GM19240 (cell line): ENCODE data around the gene NLRC5.
"Not testable (repeated sequence)": the region's sequence is repeated elsewhere in the genome, so short reads cannot be mapped to it uniquely, and the experiment has no call there.

ENCODE experiments used
- DNase-seq: peaks from one replicate; pipeline ENCODE4 v3.0.0; 2011; ENCODE audit warnings: low spot score; ENCODE audit not compliant: insufficient read length

Gene NLRC5

DNA sequence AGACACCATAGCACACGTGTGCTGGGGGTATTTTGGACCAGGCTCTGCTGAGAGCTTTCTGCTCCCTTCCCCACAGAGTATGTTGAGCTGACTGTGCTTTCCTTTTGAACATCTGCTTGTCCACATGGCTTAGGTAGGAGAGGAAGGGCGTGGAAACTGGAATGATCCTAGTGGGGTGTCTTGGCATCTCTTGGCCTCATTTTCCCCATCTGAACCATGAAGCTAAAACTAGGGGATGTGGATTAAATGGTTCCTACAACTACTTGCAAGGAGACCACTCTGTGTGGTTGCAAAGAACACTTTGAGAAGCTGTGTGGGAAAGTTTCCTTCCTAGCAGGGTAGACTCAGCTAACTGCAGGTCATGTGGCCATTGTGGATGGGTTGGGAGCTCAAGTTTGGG, 6.7 kb upstream of the NLRC5 start:
- no peak for DNase-seq

DNA sequence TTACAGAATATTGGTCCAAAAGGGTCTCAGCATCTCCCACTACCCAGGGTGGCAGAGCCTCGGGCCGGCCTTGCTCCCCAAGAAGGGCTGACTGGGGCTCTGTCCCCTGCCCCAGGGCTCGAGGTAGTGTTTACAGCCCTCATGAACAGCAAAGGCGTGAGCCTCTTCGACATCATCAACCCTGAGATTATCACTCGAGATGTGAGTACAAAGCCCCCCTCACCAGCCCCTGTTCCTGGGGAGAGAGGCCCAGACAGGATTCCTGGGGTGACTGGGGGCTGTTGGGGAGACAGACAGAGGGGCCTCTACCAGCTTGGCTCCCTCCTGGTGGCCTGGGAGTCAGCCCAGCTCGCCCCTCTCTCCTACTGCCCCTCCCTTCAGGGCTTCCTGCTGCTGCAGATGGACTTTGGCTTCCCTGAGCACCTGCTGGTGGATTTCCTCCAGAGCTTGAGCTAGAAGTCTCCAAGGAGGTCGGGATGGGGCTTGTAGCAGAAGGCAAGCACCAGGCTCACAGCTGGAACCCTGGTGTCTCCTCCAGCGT, 6.1 kb upstream of the NLRC5 start:
- DNase-seq = no peak

DNA sequence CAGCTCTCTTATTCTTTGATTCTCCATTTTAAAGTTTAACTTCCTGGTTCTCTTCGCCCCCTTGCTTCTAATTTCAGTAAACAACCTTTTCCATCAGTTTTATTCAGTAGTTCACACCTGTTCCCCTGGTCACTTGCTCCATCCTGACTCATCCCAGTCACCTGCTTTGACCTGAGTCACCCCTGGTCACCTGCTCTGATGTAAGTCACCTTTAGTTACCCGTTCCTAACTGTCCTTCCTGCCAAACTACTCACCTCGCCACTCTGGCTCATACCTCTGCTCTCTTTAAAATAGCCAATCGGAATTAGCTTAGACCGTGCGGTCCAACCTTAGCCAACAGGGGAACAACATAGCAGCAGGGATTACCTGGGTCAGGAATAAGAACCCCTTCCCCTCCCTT, 4.7 kb upstream of the NLRC5 start:
- DNase-seq = no peak

DNA sequence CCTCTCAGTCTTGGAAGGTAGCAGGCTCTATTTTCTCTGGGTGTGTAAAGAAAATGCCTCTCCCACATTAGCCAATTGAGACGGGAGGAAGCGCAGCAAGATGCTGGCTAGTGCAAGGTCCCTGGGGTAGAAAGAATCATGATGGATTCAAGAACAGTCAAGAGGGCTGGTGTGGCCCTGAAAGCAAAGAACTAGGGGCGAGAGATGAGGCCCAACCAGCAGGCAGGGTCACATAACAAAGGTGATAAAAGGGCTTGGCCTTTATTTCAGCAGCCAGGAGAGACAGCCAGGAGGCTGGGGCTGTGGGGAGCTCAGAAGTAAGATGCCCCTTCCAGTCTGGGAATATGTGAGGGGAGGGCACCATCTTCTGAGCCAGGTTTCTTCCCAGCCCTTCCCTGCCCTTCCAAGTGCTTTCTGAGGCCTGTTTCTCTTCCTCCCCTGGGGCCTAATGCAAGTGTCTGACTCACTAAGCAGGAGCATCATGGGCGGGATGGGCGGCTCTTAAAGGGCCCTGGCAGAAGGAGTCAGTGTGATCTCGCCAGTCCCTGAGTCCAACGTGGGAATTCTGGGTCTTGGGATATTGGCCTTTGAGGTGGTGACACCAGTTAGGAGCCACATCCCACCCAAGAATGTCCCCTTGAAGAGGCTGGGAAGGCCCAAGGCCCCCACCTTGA, 3.9 kb upstream of the NLRC5 start:
- DNase-seq = no peak

DNA sequence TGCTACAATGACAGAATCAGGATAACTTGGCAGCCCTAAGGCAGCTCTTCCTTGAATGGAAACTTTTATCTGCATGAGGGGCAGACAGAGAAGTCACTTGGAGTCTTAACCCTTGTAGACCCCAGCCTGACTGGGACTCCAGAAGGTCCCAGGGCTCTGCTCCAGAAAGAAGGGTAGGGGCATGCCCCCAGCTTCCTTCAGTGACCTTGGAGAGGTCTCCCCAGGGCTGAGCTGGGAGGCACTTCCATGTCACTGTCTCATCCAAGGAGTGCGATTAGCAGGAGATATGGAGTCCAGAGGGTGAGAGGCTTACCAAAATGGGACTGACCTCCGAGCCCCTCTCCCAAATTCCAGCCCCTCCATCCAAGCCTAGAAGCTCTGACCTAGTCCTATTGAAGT, 3.4 kb upstream of the NLRC5 start:
- DNase-seq = no peak

DNA sequence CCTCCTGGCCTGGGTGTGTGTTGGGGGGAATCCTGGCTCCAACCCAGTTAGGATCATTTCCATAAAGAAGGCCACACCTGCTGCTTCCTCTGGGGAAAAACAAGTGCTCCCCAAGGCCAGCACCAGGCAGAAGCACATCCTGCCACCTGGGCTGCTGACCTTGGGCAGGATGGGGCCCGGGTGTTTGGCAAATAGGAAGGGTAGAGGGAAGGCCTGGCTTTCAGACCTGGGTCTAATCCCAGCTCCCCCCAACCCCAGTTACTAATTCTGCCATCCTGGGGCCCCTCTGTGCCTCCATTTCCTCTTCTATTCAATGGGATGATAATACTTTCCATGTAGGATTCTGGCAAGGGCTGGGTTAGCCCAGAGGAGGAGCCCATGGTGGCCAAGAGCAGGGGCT, 3.0 kb upstream of the NLRC5 start:
- no peak for DNase-seq

DNA sequence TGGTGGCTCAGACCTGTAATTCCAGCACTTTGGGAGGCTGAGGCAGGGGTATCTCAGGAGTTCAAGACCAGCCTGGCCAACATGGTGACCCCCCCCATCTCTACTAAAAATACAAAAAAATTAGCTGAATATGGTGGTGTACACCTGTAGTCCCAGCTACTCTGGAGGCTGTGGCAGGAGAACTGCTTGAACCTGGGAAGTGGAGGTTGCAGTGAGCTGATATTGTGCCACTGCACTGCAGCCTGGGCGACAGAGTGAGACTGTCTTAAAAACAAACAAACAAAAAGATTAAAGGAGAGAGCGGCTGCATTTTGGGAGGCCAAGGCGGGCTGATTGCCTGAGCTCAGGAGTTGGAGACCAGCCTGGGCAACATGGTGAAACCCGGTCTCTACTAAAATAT, 2.4 kb upstream of the NLRC5 start:
- not testable (repeated sequence) for DNase-seq

DNA sequence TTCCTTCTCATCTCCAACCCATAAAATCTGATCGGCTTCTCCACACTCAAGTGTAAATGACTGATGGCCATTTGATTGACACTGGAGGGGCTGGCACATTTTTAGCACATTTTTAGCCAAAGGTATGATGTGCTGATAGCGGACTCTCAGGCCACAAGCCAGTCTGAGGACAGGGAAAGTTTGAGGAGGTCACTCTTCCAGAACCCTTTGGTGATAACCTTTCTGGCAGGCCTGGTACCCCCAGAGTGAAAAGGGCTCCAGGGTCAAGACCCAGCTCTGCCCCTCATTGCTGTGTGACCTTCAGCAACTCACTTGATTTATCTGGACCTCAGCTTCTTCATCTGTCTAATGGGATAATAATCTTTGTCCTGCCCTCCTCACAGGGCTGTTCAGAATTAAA, 1.7 kb upstream of the NLRC5 start:
- DNase-seq = no peak

DNA sequence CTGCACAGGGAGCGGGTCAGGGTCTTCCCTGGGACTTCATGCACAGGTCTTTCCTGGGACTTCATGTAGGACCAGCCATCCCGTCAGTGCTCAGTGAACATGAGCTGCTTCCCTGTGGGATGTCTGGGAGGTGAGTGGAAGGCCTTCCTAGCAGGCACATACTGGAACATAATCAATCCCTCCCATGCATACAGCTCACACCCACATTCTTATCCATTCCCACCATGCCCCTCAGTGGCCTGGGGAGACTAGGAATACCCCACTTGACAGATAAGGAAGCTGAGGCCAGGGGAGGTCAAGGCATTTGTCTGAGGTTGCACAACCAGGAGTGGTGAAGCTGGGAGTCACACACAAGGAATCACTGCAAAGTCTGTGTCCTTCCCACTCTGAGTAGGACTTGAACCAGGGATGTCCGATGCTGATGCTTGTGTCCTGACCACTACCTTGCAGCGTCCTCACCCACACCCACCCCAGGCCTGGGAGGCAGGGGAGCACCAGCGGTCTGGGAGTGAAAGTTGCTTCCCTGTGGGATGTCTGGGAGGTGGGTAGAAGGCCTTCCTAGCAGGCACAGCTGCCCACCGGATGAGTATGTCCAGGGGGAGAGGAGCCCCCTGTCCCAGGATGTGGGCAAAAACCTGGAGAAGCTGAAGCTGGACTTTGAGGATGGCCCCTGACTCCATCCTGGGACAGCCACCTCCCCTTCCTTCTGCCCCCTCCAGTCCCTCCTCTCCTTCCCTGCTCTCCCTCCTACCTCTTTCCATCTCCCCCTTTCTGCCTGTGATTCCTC, 1.0 kb upstream of the NLRC5 start:
- no peak for DNase-seq

DNA sequence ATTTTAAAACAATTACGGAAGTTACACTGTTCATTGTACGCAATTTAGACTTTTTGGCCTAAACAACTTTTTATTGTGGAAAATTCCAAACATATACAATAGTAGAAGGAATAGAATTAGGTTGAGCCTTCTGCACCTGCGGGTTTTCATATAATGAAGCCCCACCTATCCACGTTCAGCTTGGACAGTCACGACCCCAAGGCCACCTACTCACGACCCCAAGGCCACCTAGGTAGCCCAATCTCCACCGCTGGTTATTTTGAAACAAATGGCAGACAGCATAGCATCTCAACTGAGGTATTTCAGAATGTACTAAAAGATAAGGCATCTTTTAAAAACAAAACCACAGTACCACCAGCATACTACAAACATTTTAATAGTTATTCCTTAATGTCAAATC, 631 bp downstream of the NLRC5 start:
- no peak for DNase-seq

DNA sequence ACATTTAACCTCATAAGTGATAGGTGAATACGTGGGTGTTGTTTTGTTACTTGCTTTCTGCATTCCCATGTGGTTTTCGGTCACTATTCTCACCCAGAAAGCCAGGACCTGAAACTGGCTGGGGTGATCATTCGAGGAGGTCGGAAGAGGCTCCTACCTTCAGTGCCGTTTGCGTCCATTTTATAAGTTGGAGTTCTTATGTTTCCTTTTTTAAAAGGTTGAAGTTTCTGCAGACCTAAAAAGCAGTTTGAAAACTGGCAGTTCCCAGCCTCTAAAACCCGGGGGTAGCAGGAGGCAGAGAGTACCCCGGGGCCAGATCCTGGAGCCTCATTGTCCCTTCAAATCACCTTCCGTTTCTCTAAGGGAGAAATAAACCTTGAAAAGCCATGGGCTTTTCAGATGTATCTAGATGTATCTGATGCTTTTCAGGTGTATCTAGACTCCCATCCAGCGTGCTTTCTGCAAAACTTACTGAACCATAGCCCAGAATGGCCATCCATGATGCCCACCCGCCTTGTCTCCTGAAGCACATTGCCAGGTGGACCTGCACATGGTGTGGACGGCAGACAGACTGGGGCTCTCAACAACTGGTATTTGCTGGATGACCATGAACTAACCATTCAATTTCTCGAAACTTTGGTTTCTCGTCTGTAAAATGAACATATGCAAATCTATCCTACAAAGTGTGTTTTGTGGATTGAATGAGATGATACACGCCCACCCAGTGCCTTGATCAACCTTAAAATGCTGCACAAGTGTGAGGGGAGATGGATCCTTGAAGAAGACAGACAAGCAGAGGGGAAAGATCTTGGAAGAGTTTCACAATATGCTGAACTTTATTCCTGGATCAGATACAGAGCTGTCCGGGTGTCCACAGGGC, 1.3 kb downstream of the NLRC5 start:
- no peak for DNase-seq

DNA sequence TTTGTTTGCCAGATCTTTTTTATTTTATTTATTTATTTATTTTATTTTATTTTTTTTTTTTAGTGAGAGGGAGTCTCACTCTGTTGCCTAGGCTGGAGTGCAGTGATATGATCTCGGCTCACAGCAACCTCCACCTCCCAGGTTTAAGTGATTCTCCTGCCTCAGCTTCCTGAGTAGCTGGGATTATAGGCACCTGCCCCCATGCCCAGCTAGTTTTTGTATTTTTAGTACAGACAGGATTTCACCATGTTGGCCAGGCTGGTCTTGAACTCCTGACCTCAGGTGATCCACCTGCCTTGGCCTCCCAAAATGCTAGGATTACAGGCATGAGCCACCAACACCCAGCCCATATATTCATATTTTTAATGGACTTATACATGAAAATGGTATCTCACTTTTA, 3.1 kb downstream of the NLRC5 start:
- not testable (repeated sequence) for DNase-seq

DNA sequence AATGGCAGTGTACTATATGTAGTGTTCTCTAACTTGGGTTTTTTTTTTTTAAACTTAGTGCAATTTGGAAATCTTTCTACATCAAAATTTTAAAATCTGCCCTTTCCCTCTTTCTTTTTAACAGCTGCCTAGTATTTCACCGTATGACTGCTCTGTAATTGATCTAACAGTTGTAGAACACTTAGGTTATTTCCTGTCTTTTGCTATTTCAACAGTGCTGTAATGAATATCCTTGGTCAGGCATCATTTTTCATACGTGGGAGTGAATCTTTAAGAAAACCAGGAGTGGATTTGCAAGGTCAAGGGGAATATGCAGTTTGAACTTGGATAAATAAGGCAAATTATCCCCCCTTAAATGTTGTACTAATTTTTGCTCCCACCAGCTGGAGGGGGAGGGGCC, 3.8 kb downstream of the NLRC5 start:
- DNase-seq = no peak

DNA sequence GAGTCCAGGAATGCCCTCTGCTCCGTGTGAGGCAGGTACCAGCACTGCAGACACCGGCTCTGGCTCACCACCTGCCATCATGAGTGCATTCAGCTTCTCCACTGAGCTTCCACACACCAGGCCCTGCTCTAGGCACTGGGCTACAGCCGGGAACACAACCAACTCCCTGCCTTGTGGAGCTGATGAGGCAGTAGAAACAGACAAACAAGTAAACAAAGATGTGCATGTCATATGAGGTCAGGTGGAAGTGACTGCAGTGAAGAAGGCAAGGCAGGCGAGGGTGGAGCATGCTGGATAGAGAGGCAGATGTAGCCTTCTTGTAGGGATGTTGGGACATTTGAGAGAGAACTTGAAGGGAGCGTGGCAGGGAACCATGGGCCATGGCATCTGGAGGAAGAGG, 5.0 kb downstream of the NLRC5 start:
- DNase-seq = no peak

DNA sequence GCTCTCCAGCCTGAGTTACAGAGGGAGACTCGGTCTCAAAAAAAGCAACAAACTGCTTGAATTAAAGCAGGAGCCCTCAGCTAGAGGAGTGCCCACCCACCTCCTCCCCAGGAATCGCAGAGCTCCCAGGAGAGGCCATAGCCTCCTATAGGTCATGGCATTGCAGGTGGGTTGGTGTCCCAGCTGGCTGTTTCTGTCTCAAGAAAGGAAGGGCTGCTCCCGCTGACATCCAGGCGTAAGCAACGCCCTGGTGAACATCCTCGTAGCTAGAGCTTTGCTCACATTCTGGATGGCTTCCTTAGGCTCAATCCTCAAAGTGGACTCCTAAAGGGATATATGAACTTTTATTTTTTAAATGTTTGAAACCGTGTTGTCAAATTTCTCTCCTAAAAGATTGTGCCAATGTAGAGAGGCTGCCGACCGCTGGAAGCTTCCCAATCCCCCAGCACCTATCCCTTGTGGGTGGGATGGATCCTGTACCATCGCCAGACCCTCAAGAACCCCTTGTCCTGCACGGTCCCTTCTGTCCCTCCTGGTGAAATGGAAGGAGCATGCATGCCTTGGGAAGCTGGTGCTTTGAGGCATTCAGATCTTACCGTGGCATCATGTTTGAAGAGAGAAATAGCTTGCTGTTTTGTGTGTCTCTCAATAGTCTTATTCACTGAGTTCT, 5.9 kb downstream of the NLRC5 start:
- no peak for DNase-seq

DNA sequence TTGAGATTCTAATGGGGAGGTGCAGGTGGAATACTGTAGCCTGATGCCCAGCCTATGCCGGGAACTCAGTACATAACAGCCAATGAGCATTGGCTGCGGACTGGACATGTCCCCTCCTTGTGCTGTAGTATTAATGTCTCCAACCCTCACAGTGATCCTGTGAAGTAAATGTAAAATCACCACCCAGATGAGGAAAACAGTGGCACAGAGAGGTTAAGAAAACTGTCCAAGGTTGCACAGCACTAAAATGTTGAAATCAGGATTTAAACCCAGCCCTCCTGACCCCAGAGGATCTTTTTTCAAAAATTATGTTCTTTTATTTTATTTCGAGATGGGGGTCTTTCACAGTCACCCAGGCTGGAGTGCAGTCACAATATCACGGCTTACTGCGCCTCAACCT, 7.9 kb downstream of the NLRC5 start:
- no peak for DNase-seq

DNA sequence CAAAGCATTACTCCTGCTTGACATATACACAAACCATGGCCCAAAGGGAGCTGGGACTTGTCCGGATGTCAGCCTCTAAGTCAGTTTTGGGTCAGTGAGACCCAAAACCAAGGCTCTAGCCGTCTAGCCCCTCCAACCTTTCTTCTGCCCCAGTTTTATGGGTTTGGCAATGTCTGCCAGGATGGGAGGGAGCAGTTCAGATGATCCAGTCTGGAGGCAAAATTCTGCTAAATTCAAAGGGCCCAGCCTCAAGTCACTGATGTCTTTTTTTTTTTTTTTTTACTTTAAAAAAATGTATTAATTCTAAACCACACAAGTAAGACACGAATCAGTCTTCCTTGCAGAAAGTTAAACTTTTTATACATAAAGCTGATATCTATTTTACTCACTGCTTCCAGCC, 8.6 kb downstream of the NLRC5 start:
- DNase-seq = no peak

DNA sequence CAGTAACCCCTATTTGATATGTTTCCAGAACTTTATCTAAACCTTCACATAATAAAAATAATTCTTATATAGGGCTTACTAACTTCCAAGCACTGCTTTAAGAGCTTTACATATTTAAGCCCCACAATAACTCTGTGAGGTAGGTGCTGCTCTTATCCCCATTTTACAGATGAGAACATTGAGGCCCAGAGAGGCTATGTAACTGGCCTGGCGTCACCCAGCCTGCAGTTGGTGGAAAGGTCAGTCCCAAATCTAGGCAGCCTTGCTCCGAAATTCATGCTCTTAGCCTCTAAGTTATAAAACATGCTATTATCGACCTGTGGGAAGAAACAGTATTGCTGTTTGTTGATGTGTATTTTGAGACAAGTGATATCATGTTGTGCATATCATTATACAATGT, 9.0 kb downstream of the NLRC5 start:
- DNase-seq = no peak

DNA sequence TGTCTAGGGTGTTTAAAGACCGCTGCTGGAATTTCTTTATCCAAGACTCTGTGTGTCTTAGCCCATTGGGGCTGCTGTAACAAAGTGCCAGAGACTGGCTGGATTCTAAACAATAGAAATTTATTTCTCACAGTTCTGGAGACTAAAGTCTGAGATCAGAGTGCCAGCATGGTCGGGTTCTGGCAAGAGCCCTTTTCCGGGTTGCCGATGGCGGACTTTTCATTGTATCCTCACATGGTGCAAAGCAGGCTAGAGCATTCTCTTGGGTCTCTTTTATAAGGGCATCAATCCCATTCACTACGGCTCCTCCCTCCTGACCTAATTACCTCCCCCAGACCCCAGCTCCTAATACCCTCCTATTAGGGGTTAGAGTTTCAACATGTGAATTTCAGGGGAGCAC, 9.5 kb downstream of the NLRC5 start:
- no peak for DNase-seq

DNA sequence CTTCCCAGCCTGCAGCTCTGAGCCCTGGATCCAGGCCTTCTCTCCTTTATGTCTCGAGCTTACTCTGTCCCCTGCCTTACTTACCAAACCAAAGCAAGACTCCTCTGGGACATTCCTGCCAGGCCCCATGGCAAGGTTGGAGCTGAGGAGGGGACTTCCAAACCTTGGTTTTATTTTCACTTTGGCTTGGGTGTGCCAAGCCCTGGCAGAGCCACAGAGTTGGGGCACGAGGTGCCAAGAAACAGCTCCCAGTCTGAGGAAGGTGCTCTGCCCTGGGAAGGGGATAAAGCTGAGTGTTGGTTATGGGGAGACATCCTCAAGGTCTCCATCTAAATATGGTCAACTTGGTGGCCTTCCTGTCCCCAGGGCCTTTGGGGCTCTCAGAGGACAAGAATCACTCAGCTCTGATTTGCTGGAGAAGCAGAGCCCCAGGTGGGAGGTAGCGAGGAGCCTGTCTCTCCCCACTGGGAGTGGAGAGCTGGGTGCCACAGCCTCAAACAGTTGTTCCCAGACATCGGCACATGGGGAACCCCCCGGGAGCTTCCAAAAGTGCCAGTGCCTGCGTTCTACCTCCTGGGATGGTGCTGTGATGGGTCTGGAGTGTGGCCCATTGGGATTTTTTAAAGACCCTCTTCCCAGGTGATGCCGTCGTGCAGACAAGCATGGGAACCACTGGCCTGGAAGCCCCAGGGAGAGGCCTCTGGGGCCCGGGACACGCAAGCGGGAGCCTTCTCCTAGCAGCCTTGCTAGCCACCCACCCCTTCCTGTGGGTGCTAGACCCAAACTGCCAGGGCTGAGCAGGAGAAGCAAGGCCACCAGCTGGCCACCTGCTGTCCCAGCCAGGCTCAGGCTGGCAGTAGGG, 10.3 kb downstream of the NLRC5 start:
- DNase-seq = no peak
